Measurements from ENCODE around the gene TSC22D2.

TSC22D2 gene

GRCh38 chr3:150377601-150378300, 30.3 kb upstream of the TSC22D2 start:
- intact Hi-C loops (cut with DNase I; ENCODE audit: low total_unique reads) = no loop called here
- Histone ChIP-seq H3K27ac (no peak overlapping the region), H3K27me3 (no peaks in the 10 kb centered on the region), H3K4me3 (no peak overlapping the region), H3K36me3 (no peaks in the 10 kb centered on the region), H3K4me1 (peaks cover 0 to 3% (median under 1%) of the 10 kb centered on the region in 4 donors), H3K9me3 (no peaks in the 10 kb centered on the region)
- no peak for DNase-seq
- no peak for TF ChIP-seq CTCF (IDR thresholded peaks at IDR 0.05)

GRCh38 chr3:150378301-150378748, 29.8 kb upstream of the TSC22D2 start:
- no peak overlapping the region for H3K4me3 ChIP-seq
- H3K36me3 ChIP-seq = no peaks in the 10 kb centered on the region
- H3K27ac ChIP-seq = no peak overlapping the region
- intact Hi-C loops (cut with DNase I; ENCODE audit: low total_unique reads) = no loop called here
- H3K4me1 ChIP-seq = peaks cover 0 to 3% (median 0%) of the 10 kb centered on the region in 4 donors
- no peak for TF ChIP-seq CTCF (IDR thresholded peaks at IDR 0.05)
- no peaks in the 10 kb centered on the region for H3K27me3 ChIP-seq
- no peak for DNase-seq
- no peaks in the 10 kb centered on the region for H3K9me3 ChIP-seq

- intact Hi-C loops (cut with DNase I; ENCODE audit: low total_unique reads) = no loop called here
- Histone ChIP-seq H3K27me3 (no peaks in the 10 kb centered on the region), H3K4me3 (no peak overlapping the region), H3K27ac (no peak overlapping the region), H3K4me1 (peaks cover 0 to 3% (median 0%) of the 10 kb centered on the region in 4 donors), H3K36me3 (no peaks in the 10 kb centered on the region), H3K9me3 (no peaks in the 10 kb centered on the region)
- no peak for DNase-seq
- no peak for TF ChIP-seq CTCF (IDR thresholded peaks at IDR 0.05)
These were observed 28.6 kb upstream of the TSC22D2 start for GRCh38 chr3:150379469-150379868.

- H3K4me3 ChIP-seq = no peak overlapping the region
- H3K27ac ChIP-seq = no peak overlapping the region
- no peak for TF ChIP-seq CTCF (IDR thresholded peaks at IDR 0.05)
- intact Hi-C loops (cut with DNase I; ENCODE audit: low total_unique reads) = no loop called here
- H3K27me3 ChIP-seq = no peaks in the 10 kb centered on the region
- DNase-seq = peak; percentile 55 to 69
- no peaks in the 10 kb centered on the region for H3K4me1 ChIP-seq
- no peaks in the 10 kb centered on the region for H3K36me3 ChIP-seq
- no peaks in the 10 kb centered on the region for H3K9me3 ChIP-seq
These were observed 23.5 kb upstream of the TSC22D2 start for GRCh38 chr3:150384296-150385212.

- DNase-seq = no peak
- H3K27me3 ChIP-seq = no peaks in the 10 kb centered on the region
- no peak for TF ChIP-seq CTCF (IDR thresholded peaks at IDR 0.05)
- no peaks in the 10 kb centered on the region for H3K4me1 ChIP-seq
- H3K36me3 ChIP-seq = no peaks in the 10 kb centered on the region
- H3K9me3 ChIP-seq = no peaks in the 10 kb centered on the region
- no peak overlapping the region for H3K27ac ChIP-seq
- intact Hi-C loops (cut with DNase I; ENCODE audit: low total_unique reads) = no loop called here
- H3K4me3 ChIP-seq = no peak overlapping the region
These were observed 22.5 kb upstream of the TSC22D2 start for GRCh38 chr3:150385296-150386242.

All from tibial artery (tissue), 4 donors.